Esophagus squamous epithelium (tissue), 4 donors: ENCODE data around the gene TUT7.
A peak's percentile ranks its signal among the peaks of the same experiment; 100 is the strongest.

ENCODE experiments used
- CTCF ChIP-seq, 6 experiments: fragments of 450-650 bp in 4 of 6; fragments of 200-600 bp in 2 of 6; sonication (generic) in 2 of 6; IDR thresholded peaks; one replicate each; pipeline ENCODE4 v1.5.1; 2016 to 2019; ENCODE audit warnings: antibody characterized with exemption in 6 of 6, mild to moderate bottlenecking in 4 of 6, moderate library complexity in 4 of 6
- POLR2A ChIP-seq, 4 donors: fragments of 450-650 bp; IDR thresholded peaks; one replicate each; pipeline ENCODE4 v1.6.1; 2017; ENCODE audit warnings: antibody characterized with exemption in 4 of 4, mild to moderate bottlenecking in 4 of 4, moderate library complexity in 3 of 4

GRCh38 chr9:86354011-86354817 is at the start of gene TUT7:
- peak in 3 of 4 donors; percentile 70 to 92 (median 82) for TF ChIP-seq POLR2A (IDR thresholded peaks at IDR 0.05)
- TF ChIP-seq CTCF (IDR thresholded peaks at IDR 0.05) = peak in 1 of 6 experiments; percentile 5
